GM12891 (cell line): ENCODE data around the gene MPZL1.

ENCODE experiments used
- PAX5 ChIP-seq: IDR thresholded peaks from 2 replicates; pipeline ENCODE4 v1.6.1; 2011; ENCODE audit warnings: low read length, moderate library complexity, mild to moderate bottlenecking; ENCODE audit not compliant: insufficient read depth, severe bottlenecking
- POLR2A ChIP-seq: IDR thresholded peaks from 2 replicates; pipeline ENCODE4 v1.6.1; 2011; ENCODE audit warnings: low read depth, low read length, control low read depth
- POLR2AphosphoS5 ChIP-seq: IDR thresholded peaks from 2 replicates; pipeline ENCODE4 v1.6.1; 2011; ENCODE audit warnings: low read depth, low read length, control low read depth
- POU2F2 ChIP-seq: IDR thresholded peaks from 2 replicates; pipeline ENCODE4 v1.6.1; 2011; ENCODE audit warnings: low read depth, mild to moderate bottlenecking, control low read depth, low read length, moderate library complexity
- SPI1 ChIP-seq: IDR thresholded peaks from 2 replicates; pipeline ENCODE4 v1.6.1; 2011; ENCODE audit warnings: low read depth, low read length, control low read depth
- TAF1 ChIP-seq: IDR thresholded peaks from 2 replicates; pipeline ENCODE4 v1.6.1; 2011; ENCODE audit warnings: low read depth, low read length, control low read depth

DNA sequence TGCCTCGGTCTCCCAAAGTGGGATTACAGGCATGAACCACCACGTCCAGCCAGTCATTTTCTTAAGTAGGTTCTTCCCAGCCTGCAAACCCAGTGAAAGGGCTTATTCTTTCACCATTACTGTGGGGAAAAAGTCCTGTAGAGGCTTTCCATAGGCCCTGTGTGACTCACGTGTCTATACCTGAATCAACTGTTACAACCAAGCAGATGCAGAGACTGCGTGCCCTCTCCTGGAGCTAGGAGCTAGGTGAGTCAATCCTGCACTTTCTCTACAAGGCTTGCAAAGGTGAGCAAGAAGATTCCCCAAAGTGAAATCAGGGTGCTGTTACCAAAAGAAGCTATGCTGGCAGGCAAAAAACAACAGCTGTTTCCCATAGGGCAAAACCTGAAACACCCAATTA is 13.8 kb upstream of the MPZL1 start:
- no peak for TF ChIP-seq POLR2A
- no peak for TF ChIP-seq TAF1
- no peak for TF ChIP-seq POLR2AphosphoS5
- TF ChIP-seq SPI1, result no peak
- no peak for TF ChIP-seq PAX5
- no peak for TF ChIP-seq POU2F2
